Spinal cord (tissue), 10 donors: ENCODE measurements around the gene RPLP2. TPM values are rescaled to one million over a fixed set of nuclear protein-coding genes. Genes with fewer than 3 reads are reported as not detected.

Experiments
- DNase-seq, 6 donors: peaks; one replicate each; pipeline versions ENCODE4 v3.0.0 to v3.0.0-alpha.2; 2013 to 2015; ENCODE audit warnings: low spot score in 6 of 6, low read depth in 4 of 6
- H3K27ac ChIP-seq: one replicate; pipeline ENCODE4 v1.5.1; 2013; ENCODE audit warnings: low read depth, low read length, control low read depth
- H3K27me3 ChIP-seq: one replicate; pipeline ENCODE4 v1.6.1; 2013; ENCODE audit warnings: low read length; ENCODE audit not compliant: control insufficient read depth, insufficient read depth
- H3K36me3 ChIP-seq: one replicate; pipeline ENCODE4 v1.6.1; 2013; ENCODE audit warnings: low read length; ENCODE audit not compliant: control insufficient read depth, insufficient read depth
- H3K4me1 ChIP-seq: one replicate; pipeline ENCODE4 v1.6.1; 2013; ENCODE audit warnings: low read length; ENCODE audit not compliant: control insufficient read depth, insufficient read depth
- H3K4me3 ChIP-seq: one replicate; pipeline ENCODE4 v1.5.1; 2013; ENCODE audit warnings: low read depth, low read length, control low read depth
- H3K9me3 ChIP-seq: one replicate; pipeline ENCODE4 v1.6.1; 2013; ENCODE audit warnings: low read length; ENCODE audit not compliant: control insufficient read depth, insufficient read depth
- WGBS: methylation state at CpG from one replicate; pipeline ENCODE4 v1.1.5; 2013; ENCODE audit warnings: missing lambda C conversion rate; ENCODE audit not compliant: insufficient coverage; 5-methylcytosine and 5-hydroxymethylcytosine counted together
- polyA plus RNA-seq, 2 donors: library from polyadenylated mRNA; unstranded; fragments of 120-200 nt; gene quantifications; one replicate each; pipeline ENCODE4 v1.2.1, GENCODE V29; 2013; ENCODE audit not compliant: insufficient read length in 2 of 2
- total RNA-seq, 2 donors: library from RNA; depleted of rRNA in 1 of 2; stranded (reverse); fragments of 120-200 nt in 1 of 2; fragments of >200 nt in 1 of 2; gene quantifications; one replicate each; pipeline versions ENCODE4 v1.2.3 to v1.2.4, GENCODE V29; 2013 to 2014
- donor health status: healthy.

Gene RPLP2
- total and polyA plus RNA-seq, 4 donors: 139 to 1,150 (median 890) TPM

- H3K27ac ChIP-seq: no peak overlapping the region
- WGBS: 89% methylated on average over 16 of the region's 16 CpGs
- H3K9me3 ChIP-seq: no peaks in the 10 kb centered on the region
- no peak overlapping the region for H3K4me3 ChIP-seq
- peaks cover 54% of the 10 kb centered on the region for H3K36me3 ChIP-seq
- DNase-seq: no peak
- H3K4me1 ChIP-seq: peaks cover 59% of the 10 kb centered on the region
- H3K27me3 ChIP-seq: no peaks in the 10 kb centered on the region
Observed at GRCh38 chr11:779955-780532, 29.7 kb upstream of the RPLP2 start.

DNA sequence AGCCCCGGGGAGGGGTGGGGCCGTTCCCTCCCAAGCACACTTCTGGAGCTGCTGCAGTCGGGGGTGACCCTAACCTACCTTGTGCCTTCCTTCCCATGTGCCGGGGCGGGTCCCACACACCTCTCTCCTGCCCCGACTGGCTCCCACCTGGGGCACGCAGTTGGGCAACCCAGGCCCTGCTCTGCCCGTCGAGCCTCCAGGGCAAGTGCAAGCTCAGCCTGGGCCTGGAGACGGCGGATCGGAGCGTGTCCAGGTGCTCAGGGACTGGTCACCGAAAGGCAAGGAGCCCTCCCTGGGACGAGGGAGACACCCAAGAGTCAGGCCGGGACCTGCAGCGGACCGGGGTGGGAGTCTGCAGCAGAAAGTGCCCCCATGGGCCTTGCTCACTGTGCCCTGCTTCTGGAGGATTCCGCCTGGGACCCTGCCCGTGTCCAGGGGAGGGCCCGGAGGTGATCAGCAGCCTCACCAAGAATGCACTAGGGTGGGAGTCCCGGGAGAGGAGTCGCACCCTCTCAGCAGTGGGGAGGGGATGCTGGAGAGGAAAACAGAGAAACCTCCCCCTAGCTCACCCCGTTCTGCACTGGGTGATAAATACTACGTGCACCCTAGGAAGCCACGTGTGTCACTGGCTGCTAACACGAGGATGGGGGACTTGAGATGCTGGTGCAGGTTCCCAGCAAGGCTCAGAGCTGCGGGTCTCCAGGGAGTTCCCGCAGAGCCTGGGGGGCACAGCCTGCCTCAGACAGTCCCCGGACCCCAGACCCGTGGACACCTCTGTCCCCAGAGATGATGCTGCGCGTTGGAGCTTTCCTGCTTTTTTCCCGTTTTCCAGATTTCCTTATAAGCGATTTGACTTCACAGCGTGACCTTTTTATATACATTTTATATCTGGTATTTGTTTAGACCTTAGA, 27.2 kb upstream of the RPLP2 start:
- no peak for DNase-seq
- Histone ChIP-seq H3K27ac (no peak overlapping the region), H3K4me3 (no peak overlapping the region), H3K4me1 (peaks cover 43% of the 10 kb centered on the region), H3K9me3 (no peaks in the 10 kb centered on the region), H3K36me3 (peaks cover 59% of the 10 kb centered on the region), H3K27me3 (no peaks in the 10 kb centered on the region)
- 74% methylated on average over 26 of the region's 36 CpGs for whole genome bisulfite sequencing

- Histone ChIP-seq H3K36me3 (peaks cover 65% of the 10 kb centered on the region), H3K4me3 (no peak overlapping the region), H3K4me1 (peaks cover 45% of the 10 kb centered on the region), H3K27me3 (no peaks in the 10 kb centered on the region), H3K27ac (peak overlapping the region; percentile 36), H3K9me3 (no peaks in the 10 kb centered on the region)
- DNase-seq: peak in 2 of 6 donors; percentile 83 to 95
- WGBS: 6% methylated on average over 20 of the region's 24 CpGs
Observed at GRCh38 chr11:783581-784015, 26.2 kb upstream of the RPLP2 start.

DNA sequence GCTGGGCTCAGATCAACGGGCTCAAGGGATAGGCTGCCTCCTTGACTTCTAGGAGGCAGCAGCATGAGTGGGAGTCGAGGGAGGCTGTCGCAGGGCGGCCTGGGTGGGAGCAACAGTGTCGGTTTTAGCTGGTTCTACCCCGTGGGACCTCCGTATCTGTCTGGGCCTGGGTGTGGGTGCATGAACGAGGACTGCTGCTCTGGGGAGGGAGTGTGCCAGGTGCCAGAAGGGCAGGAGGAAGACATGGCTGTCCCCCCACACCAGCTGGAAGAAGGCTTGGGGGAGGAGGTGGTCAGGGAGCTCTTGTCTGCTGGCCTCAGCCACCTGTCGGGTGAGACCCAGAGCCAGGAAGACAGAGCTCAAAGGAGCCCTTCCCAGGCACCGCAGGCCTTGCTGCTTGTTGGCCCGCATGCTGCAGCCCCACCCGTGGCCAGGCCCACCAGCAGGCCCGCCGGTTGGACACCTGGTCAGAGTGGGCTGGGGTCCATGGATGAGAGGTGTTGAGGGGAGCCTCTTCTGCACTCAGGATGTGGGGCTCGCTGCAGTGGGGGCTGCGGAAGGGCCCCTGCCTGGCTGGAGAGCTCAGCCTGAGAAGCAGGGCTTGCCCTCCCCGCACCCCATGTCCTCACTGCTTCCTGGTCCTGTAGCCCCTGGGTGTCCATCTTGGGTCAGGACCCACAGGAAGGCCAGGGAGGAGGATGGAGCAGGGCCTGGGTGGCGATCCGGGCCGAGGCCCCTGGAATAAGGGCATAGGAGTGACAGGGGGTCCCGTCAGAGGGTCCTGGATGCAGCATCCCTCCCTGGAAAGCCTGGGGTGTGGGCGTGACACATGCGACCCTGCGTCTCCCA, 23.3 kb upstream of the RPLP2 start:
- Histone ChIP-seq H3K36me3 (peaks cover 59% of the 10 kb centered on the region), H3K27me3 (peaks cover 3% of the 10 kb centered on the region), H3K9me3 (no peaks in the 10 kb centered on the region), H3K4me3 (no peak overlapping the region), H3K4me1 (peaks cover 49% of the 10 kb centered on the region), H3K27ac (no peak overlapping the region)
- WGBS: 73% methylated on average over 23 of the region's 24 CpGs
- DNase-seq: no peak

- Histone ChIP-seq H3K27ac (no peak overlapping the region), H3K36me3 (peaks cover 59% of the 10 kb centered on the region), H3K9me3 (no peaks in the 10 kb centered on the region), H3K4me3 (no peak overlapping the region), H3K27me3 (peaks cover 3% of the 10 kb centered on the region), H3K4me1 (peaks cover 49% of the 10 kb centered on the region)
- 90% methylated on average over 10 of the region's 24 CpGs for WGBS
- DNase-seq: no peak
Observed at GRCh38 chr11:787084-787675, 22.6 kb upstream of the RPLP2 start.

DNA sequence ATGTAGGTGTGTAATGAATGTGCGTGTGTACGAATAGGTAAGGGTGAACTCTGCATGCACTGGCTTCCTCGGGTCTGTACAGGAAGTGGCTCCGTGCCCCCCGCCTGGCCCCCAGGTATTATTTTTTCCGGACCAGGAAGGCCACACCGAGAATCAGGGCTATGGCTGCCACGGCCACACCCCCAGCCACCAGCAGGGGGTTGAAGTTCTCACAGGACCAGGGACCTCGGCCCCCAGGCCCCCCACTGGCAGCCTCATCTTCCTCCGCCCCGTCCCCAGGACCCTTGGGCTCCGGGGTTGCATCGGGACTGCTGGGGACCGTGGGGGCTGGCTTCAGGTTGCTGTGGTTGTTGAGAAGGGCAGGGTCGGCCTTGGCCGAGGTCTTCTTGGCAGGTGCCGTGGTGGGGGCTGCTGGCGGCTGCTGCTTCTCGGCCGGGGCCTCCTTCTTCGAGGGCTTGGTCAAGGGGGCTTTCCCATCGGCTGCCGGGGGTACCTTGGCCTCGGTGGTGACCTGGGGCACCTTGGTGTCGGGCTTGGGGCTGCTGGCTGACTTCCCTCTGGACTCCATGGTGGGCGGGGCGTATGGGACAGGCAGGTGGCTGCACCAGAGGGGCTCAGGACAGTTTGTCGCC, 21.6 kb upstream of the RPLP2 start:
- no peak for DNase-seq
- peaks cover 3% of the 10 kb centered on the region for H3K27me3 ChIP-seq
- peaks cover 42% of the 10 kb centered on the region for H3K4me1 ChIP-seq
- no peak overlapping the region for H3K27ac ChIP-seq
- 82% methylated on average over 25 of the region's 28 CpGs for WGBS
- H3K4me3 ChIP-seq: no peak overlapping the region
- H3K36me3 ChIP-seq: peaks cover 63% of the 10 kb centered on the region
- no peaks in the 10 kb centered on the region for H3K9me3 ChIP-seq

GRCh38 chr11:788953-789940, 20.5 kb upstream of the RPLP2 start:
- H3K27me3 ChIP-seq: peaks cover 3% of the 10 kb centered on the region
- peak overlapping the region; percentile 25 for H3K27ac ChIP-seq
- H3K4me3 ChIP-seq: peak overlapping the region; percentile 39
- H3K36me3 ChIP-seq: peaks cover 74% of the 10 kb centered on the region
- no peak for DNase-seq
- H3K4me1 ChIP-seq: peaks cover 38% of the 10 kb centered on the region
- WGBS: 20% methylated on average over 28 of the region's 31 CpGs
- no peaks in the 10 kb centered on the region for H3K9me3 ChIP-seq

GRCh38 chr11:789943-790342, 19.8 kb upstream of the RPLP2 start, which contains the start of gene CEND1:
Gene CEND1, minus strand, starts transcription at chr11:790090. Its CDS starts 1,514 bp downstream, at chr11:788576.
- no peaks in the 10 kb centered on the region for H3K9me3 ChIP-seq
- peaks cover 45% of the 10 kb centered on the region for H3K4me1 ChIP-seq
- H3K4me3 ChIP-seq: peak within 1 kb of the TSS; percentile 39
- H3K36me3 ChIP-seq: peaks cover 79% of the 10 kb centered on the region
- H3K27ac ChIP-seq: peak within 1 kb of the TSS; percentile 25
- H3K27me3 ChIP-seq: peaks cover 3% of the 10 kb centered on the region
- DNase-seq: peak in 2 of 6 donors; percentile 91 to 92
- WGBS: 2% methylated on average over 38 of the region's 44 CpGs
